Measurements from ENCODE around the gene MFAP4.

Gene MFAP4

DNA sequence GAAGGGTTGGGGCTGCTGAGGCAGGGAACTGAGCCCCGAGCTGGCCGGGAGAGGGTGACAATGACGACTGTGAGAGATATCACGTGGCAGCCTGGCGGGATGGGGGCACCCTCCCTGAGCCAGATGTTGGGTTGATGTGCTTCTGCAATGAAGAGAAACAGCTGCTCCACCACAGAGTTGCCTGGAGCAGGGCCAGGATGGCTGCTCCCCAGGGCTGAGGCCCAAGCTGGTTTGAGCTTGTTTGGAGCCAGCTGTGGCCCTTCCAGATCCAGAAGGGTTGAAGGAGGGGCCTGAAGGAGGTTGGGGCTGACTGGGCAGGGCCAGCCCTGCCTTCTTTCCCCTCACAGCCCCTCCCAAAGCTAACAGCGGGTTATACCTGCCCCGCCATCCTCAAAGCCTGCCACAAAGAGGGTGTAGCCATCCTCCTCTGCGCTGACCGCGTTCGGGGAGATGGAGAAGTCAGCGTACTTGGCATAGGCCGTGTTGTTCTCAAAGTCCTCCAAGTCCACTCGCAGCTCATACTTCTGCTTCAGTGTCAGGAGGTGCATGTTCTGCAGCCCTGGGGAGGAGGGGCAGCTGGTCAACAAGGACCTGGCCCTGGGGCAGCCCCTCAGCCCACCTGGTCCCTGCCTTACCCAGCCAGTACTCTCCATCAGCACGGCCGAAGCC, 2.1 kb downstream of the MFAP4 start:
- no peak for DNase-seq

DNA sequence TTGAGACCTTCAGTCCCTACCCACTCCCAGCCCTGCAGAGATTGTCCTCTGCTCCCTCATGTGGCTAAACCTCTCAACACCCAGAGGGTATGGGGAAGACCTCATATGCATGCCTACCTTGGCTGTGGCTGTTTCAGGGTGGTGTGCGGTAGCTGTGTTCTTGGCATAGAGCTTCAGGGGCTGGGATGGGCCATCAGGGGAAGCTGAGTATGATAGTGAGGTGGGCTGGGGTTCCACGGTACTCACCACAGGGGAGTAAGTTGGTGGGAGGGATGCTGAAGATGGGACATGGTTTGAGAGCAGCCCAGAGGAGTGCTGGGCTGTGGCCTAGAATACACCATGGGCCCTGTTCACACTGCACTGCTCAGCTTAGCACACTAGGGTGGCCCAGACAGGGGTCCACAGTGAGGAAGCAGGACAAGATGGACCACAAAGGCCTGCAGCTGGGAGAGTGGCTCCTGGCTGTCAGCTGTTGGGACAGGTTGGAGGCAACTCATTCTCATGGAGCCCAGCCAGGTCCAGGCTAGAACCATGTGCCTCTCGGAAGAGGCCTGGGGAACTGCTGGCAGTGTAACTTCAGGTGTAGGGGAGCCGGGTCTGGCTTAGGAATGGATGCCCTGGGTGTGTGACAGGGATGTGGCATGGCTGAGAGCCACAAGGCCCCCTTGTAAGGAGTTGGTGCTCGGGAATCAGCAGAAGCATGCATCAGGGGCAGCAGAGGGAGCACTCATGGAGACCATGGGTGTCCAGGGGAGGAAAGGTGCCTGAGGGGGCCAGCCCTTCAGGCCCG, 3.1 kb downstream of the MFAP4 start:
- DNase-seq: no peak

- no peak for DNase-seq
Measured at GRCh38 chr17:19382531-19383444, 4.2 kb downstream of the MFAP4 start.

- DNase-seq: no peak
Measured at GRCh38 chr17:19381741-19382444, 5.1 kb downstream of the MFAP4 start.

- no peak for DNase-seq
Measured at GRCh38 chr17:19381361-19381740, 5.6 kb downstream of the MFAP4 start.

DNA sequence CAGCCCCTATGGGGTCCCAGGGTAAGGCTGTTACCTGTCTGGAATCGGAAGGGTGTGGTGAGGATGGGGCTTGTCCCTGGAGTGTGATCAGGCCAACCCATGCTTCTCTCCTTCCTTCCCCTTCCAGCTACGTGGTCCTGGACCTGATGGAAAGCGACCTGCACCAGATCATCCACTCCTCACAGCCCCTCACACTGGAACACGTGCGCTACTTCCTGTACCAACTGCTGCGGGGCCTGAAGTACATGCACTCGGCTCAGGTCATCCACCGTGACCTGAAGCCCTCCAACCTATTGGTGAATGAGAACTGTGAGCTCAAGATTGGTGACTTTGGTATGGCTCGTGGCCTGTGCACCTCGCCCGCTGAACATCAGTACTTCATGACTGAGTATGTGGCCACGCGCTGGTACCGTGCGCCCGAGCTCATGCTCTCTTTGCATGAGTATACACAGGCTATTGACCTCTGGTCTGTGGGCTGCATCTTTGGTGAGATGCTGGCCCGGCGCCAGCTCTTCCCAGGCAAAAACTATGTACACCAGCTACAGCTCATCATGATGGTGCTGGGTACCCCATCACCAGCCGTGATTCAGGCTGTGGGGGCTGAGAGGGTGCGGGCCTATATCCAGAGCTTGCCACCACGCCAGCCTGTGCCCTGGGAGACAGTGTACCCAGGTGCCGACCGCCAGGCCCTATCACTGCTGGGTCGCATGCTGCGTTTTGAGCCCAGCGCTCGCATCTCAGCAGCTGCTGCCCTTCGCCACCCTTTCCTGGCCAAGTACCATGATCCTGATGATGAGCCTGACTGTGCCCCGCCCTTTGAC, 6.3 kb downstream of the MFAP4 start:
- DNase-seq: no peak

DNA sequence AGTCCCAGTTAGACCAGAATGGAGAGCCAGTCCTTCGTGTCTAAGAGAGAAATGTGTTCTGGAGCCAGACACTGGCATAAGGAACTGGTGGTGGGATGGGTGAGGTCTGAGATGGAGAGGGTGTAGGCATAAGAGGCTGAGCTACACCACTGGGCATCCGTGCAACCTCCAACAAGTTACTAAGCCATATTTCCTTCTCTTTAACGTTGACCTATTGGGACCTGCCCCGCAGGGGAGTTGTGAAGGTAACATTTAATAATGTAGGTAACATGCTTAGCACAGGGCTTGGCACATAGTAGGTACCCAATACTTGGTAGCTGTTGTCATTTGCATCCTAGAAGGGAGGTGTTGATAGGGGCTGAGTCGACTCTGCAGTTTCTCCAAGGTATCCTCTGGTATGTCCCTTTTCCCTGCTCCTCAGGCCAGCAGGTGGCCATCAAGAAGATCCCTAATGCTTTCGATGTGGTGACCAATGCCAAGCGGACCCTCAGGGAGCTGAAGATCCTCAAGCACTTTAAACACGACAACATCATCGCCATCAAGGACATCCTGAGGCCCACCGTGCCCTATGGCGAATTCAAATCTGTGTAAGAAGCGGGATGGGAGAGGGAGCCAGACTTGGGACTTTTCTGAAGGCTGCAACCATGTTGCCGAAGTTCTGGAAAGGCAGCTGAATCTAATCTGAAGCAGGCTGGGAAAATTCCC, 7.5 kb downstream of the MFAP4 start:
- no peak for DNase-seq

DNA sequence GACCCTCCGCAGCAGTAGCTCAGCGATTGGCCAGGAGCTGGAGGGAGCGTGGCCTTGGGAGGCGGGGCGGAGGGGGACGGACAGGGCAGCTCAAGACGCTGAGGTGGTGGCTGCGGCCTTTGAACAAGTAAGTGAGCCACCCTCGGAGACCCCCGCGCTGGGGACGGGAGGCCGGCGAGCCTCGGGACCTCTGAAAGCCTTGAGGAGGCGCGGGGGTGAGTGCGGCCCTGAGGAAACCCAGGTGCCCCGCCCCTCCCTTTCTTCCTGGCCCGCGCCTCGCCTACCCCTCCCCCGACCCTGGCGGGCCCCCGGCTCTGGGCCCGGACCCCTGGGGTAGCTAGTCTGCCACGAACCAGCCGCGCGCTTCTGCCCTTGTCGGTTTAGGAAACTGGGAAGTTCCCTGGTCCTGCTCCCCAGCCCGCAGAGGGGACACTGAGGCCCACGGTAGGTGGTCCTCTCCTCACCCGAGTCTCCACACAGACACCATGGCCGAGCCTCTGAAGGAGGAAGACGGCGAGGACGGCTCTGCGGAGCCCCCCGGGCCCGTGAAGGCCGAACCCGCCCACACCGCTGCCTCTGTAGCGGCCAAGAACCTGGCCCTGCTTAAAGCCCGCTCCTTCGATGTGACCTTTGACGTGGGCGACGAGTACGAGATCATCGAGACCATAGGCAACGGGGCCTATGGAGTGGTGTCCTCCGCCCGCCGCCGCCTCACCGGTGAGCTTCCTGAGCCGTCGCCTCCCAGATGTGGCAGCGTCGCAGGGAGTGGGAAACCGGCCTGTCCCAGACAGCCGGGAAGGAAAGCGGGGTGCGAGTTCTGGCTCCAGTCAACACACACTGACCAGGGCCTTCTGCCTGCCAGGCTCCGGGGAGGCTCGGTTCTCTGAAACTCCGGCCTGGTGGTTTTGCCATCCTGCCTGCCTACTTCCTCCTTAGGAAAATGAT, 8.3 kb downstream of the MFAP4 start, which contains the start of gene MAPK7:
Gene MAPK7 (plus strand): TSS at position 83 of the 945 bp plus-strand sequence. CDS start 403 bp downstream, at position 486.
- DNase-seq: no peak

- peak; percentile 99 for DNase-seq
Measured at GRCh38 chr17:19377602-19378415, 9.2 kb downstream of the MFAP4 start.

GRCh38 chr17:19376811-19377210, 10.2 kb downstream of the MFAP4 start:
- no peak for DNase-seq

DNA sequence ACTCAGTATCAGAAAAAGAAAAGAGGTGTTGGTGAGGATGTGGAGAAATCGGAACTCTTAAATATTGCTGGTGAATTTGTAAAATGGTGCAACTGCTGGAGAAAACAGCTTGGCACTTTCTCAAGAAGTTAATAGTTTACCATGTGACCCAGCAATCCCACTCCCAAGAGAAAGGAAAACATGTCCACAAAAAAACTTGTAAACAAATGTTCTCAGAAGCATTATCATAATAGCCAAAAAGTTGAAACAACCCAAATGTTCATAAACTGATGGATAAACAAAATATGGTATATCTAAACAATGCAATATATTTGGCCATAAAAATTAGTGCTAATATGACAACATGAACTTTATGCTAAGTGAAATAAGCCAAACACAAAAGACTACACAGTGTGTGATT, 11.3 kb downstream of the MFAP4 start:
- no peak for DNase-seq

GRCh38 chr17:19374136-19374535, 12.9 kb downstream of the MFAP4 start:
- no peak for DNase-seq

GRCh38 chr17:19372866-19373504, 14.0 kb downstream of the MFAP4 start:
- DNase-seq: peak; percentile 11 to 56

DNA sequence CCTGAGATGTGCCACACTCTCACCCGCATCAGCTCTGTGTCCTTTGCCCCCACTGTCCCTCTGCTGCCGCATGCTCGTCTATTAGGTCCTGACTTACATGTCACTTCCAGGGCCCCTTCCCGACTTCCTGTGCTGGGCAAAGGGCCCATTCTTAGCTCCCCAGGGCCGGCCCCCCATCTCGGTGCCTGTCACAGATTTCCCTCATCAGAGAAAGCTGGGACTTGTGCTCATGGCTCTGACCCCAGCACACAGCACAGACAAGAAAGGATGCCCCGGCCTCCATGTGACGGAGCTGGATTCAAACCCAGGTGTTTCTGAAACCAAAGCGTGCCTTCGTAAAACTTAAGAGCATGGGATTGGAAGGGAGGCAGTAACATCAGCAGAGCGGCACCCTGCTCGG, 14.6 kb downstream of the MFAP4 start:
- DNase-seq: no peak

DNA sequence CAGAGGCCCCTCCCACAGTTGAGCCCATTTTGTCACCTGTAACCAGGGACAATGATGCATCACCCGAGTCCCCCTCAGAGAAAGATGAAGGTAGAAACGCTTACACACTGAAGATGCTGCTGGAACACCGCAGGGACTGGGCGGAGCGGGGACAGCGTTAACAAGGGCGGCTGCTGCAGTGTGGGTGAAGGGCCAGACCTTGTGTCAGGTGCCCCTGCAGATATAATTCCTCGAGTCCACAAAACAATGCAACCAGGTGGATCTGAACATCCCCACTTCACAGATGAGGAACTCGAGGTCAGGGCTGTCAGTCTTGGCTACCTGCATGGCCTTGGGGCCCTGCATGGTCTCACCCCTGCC, 15.0 kb downstream of the MFAP4 start:
- DNase-seq: no peak

GRCh38 chr17:19371259-19372010, 15.6 kb downstream of the MFAP4 start:
- DNase-seq: peak; percentile 16 to 25

GRCh38 chr17:19370493-19370960, 16.5 kb downstream of the MFAP4 start:
- peak; percentile 28 to 36 for DNase-seq
